Dedifferentiated amniotic fluid mesenchymal stem cell (primary cell): ENCODE data around the gene IKZF2.
A peak's percentile ranks its signal among the peaks of the same experiment; 100 is the strongest.

ENCODE experiments used
- DNase-seq: peaks from one replicate; pipeline ENCODE4 v3.0.0-alpha.2; 2016; ENCODE audit errors: extremely low spot score

IKZF2 gene

DNA sequence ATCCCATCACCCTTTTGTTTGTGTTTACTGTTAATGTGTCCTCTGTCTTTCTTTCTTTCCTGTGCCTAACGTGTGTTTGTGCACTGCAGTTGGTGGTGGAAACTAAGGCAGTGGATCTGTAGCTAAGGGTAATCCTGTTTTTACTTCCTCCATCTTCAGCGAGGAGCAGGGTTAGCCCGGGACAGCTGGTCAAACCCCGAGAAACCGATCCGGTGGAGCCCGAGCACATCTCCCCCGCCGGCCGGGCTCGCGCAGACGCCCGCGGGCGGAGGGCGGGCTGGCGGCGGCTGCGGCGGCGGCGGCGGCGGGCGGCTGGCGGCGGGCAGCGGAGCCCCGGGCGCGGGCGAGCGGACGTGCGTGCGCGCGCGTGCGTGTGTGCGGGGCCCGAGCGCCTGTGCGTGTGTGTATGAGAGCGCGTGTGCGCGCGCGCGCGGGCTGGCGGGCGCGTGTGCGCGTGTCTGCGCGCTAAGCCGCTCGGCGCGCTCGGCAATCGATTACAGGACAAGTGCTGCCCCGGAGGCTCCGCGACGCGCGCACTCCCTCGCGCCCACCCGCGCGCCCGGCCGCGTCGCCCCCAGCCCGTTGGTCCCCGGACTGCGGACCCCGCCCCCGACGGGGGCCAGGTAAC, at the start of gene IKZF2:
IKZF2 (minus strand) TSS at position 176 of the 628 bp plus-strand sequence. CDS start 2,983 bp downstream, outside the sequence.
- DNase-seq = peak; percentile 81

DNA sequence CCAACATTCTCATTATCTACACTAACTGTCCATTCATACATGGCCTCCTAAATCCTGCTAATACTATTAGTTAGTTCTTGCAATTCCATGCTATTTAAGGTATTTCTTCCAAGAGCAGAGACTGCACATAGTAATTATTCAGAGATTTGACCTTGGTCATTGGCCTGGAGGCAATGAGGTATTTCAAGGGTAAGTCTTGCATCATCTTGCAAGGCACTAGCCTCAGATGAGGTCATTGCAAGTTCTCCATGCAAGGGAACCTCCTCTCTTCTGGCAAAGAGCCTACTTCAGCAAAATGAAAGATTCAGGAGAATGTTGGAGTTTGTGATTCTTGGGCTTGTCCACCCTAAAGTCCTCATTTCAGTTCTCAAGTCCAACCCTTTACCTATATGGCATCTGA, 48.5 kb upstream of the IKZF2 start:
- DNase-seq = no peak

DNA sequence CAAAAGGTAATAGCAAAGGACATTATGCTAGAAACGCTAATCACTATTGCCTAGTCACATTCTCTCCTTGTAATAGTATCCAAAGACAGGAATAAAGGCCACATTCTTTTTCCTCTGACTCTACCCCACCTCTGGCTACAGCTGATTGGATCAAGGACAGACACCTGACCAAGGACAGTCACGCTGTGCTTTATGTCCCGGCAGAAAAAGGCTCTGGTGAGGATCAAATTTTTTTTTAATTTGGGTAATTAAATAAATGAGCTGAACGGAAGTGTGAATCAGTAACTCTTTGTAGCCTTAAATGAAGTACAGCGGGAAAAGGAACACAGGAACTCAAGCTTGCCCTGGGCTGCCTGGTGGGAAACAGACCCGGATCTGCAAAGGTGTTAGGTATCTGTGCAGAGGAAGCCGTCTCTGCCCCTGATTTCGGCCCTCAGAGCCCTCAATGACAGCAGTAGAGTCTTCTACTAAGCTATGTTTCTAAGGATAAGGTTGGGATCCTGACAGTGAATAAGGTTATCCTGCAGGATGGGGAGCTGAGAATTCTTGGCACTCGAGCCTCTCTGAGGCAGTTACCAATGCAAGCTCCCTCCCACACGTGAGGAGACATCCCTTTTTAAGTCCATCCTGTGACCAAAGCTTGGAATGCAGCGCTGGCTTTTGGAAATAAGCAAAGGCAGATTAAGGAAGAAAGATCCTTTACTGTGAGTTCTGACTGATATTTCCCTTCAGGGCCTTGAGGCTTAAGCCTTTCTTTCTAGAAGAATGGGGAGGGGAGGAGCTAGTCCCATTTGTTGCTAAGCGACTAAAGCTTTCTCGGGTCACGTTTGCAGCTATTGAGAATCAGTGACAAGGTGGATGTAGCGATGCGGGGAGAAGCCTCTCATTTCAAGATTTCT, 37.8 kb upstream of the IKZF2 start:
- peak; percentile 58 for DNase-seq

DNA sequence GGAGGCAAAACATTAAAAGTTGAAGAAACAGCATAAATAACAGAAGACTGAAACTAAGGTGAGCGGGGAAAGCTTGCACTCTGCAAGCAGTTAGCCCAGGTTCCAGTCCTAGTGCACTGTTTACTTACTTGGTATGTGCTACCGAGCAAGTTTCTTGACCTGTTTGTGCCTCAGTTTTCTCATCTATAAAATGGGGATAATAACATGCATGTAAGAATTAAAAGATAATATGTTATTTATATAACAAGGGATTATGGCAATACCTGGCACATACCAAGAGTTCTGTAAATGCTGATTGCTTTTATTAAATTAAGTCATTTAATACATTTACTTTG, 37.1 kb upstream of the IKZF2 start:
- DNase-seq = no peak

DNA sequence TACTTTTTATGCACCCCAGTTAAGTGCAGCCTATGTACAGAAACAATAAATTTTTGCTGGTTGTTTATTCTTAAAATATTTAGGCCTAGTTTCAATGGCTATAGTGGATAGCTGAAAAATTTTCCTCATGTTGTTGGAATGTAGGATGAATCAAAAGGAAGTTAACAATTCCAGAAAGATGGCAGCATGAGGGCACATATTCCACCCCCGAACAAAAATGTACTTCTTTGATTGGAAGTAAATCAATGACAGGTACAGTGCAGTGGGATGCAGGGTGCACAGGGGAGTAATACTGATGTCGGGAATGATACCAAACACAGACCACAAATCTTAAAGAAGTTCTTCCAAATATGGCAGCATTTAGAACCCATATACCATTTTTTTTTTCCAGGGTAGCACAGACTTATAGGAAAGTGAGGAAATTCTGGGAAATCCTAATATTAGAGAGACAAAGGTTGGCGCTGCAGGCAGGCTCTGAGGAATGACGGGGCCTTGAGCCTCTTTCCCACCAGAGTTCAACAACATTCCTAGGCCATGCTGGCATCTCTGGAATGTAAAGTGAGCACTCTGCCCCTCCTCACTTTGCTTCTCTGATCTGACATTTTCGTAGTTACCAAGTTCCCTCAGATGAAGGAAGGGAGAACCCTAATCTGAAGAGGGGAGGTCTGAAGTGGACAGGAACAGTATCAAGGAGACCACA, 36.6 kb upstream of the IKZF2 start:
- DNase-seq = peak; percentile 62

DNA sequence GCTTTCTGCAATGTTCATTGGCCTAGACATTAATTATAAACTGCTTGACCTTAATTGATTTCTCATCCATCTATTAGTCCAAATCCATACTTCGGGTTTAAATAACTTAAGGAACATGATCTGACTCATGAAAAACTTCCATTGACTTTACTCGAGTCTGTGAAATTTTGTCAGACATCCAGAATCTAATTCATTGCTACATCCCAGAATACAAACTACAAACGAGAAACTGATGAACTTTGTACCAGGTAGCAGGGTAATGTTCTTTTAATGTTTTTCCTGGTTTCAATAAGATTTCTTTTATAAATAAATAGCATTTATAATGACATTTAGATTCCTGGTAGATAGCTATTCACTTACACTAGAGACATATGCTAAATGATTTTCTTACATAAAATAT, 36.0 kb upstream of the IKZF2 start:
- DNase-seq = no peak

DNA sequence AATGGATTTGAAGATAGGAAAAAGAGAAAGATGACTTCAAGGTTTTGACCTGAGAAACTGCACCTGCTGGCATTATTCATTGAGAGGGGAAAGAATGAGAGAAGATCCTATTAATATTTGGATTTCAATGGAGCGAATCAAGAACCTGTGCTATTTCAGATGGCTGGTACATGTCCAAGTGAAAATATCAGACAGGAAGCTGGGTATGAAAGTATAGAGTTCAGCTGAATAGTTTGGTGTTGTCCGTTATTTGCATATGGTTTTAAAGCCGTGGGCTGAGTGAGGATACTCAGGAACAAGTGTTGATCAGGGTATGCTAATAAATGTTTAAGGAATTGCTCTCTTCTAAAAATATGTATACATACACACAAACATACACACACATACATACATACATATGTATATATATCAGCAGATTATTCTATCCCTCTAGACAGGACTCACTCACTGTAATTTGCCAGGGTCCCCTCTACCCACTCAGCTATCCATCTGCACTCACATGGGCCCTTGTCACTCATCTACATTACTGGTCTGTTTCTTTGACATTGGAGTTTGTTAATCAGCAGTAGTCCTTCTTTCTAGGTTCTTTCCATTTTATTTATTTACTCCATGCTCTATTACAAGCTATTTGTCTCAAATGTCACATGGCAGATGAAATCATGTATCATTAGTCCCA, 33.9 kb upstream of the IKZF2 start:
- DNase-seq = no peak

DNA sequence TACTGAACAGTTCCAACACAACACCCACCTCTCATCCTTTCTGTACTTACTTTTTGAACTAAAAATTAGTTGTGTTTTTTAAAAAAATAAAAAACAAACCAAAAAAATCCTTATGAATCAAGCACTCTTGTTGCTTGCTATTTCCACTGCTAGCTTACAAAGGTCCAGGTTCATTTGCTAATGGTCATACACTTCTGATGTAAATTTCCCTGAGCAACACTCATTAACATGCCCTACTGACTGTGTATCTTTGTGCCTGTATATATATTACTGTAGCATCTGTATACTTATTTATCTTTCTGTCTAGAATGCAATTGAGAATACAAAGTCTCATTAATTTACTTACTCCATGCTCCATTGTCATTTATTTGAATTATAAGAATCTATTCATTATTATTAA, 30.3 kb upstream of the IKZF2 start:
- no peak for DNase-seq

DNA sequence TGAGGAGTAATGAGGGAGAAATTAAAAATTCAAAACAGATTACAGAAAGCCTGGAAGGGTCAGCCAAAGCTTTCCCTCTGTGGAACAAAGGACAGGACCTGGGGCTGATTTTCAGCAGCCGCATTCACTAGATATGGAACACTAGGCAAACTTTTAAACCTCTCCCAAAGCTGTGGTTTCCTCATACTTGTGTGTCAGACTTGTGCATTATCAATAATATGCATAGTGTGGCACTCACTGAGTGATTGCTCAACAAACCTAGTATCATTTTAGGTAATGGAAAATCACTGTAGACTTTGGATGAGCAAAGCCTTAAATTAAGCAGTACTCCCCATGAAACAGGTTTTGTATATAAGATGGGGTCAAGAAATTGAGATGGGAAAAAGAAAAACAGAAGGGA, 26.3 kb upstream of the IKZF2 start:
- no peak for DNase-seq

DNA sequence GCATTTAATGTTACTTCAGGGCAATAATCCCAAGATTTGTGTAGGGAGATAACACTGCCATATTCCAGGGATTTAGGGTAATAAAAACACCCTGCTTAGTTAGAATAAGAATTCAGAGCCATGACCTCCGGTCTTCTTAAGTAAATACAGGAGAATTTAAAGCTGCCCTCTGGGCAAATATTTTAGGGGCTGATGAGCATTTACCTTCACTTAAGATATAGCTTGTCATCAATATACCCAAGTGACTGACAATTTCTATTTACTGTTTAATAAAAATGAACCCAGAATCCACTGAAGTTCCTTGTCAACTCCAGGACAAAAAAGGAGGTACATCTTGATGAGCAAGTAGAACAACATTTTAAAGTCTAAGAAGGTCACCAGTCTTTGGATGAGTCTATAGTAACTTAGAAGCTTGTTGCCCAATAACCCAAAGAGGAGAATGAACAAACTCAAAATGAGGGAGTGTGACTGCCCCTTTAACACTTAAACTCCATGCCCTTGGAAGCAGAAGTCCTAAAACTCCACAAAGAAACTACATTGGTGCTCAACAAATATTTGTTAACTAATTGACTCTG, 24.3 kb upstream of the IKZF2 start:
- DNase-seq = no peak

DNA sequence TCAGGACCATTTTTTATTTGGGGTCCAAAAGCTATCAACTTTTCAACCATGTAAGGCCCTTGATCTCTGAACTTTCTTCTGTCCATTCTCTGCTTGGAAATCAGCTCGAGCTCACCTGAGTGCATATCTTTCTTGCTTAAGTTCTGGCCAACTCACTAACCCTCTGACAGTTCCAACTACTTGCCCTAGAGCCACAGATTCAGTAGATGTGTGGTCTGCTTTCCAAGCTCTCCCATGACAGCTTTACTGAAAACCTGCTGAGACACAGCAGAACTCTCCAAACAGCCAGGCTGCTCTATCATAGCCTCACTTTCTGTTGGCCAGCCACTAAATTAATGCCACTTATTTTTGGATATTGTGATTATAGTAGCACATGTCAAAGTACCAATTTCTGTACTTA, 21.2 kb upstream of the IKZF2 start:
- no peak for DNase-seq

DNA sequence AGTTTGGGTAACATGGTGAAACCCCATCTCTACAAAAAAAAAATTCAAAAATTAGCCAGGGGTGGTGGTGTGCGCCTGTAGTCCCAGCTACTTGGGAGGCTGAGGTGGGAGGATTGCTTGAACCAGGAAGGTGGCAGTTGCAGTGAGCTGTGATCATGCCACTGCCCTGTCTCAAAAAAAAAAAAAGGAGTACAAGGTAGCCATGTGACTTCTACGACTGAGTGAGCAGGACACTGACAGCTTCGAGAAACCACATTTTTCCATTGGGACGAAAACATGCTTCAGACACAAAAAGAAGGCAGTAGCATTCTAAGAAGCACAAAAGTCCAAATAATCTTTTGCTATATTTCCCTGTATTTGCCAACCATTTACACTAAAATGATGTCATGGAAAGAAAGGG, 19.7 kb upstream of the IKZF2 start:
- DNase-seq = no peak

DNA sequence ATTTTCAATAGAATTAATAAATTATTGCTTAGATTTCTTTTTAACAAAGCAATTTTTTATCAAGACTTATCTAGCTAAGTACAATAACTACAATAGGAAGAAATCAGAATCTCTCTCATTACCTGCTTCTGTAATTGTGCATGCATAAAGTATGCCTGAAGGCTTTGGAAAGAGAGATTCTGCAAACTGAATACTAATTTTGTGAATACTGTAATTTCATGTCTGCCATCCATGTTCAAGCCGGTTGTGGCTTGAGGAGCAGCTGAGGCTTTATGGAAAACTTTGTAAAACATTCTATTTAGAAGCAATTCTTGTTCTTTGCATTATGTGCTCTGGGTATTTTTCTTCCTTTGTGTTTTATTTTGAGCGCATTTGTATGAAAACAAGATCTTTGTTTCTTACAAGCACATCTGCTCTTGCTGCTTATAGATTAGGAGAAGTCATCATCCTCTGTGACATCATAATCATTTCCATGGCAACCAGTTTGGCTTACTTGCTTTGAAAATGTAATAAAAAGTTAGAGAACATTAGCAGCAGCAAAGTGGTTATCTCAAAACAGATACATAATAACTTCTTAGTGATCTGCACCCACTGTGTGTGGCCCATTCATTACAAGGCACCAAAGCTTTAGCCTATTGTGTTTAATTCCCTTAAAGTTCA, 16.0 kb upstream of the IKZF2 start:
- DNase-seq = no peak

DNA sequence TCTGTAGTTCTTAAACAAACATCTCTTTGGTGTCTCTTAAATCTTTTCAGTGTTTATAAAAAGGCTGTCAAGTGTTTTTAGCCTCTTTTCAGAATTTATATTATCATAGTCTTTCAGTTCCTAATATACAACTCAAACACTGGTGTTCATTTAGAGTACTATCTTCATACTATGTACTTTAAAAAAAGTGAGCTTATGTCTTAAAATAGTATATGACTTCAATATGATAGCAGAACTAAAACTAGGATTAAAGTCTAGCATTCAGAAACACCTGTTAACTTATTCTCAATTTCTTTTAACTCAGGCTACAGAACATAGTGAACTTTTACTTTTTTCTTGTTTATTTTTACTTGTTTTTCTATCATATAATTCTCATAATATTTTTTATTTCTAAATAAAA, 14.7 kb upstream of the IKZF2 start:
- no peak for DNase-seq

DNA sequence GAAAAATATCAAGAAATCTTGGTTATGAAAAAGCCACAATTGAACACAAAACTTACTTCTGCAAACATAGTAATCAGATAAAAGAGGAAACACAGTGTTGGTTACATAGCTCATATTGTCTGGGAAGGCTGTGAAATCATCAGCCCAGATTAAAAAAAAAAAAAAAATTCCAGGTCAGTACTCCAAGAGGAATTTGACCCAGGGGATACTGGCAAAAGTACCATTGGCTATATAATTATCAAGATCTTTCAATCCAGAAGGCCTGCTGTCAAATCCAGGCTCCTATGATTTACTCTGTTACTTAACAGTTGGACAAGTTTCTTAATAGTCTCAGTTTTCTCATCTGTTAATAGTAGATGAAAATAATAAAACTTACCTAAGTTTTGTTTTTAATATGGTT, 12.9 kb upstream of the IKZF2 start:
- no peak for DNase-seq

DNA sequence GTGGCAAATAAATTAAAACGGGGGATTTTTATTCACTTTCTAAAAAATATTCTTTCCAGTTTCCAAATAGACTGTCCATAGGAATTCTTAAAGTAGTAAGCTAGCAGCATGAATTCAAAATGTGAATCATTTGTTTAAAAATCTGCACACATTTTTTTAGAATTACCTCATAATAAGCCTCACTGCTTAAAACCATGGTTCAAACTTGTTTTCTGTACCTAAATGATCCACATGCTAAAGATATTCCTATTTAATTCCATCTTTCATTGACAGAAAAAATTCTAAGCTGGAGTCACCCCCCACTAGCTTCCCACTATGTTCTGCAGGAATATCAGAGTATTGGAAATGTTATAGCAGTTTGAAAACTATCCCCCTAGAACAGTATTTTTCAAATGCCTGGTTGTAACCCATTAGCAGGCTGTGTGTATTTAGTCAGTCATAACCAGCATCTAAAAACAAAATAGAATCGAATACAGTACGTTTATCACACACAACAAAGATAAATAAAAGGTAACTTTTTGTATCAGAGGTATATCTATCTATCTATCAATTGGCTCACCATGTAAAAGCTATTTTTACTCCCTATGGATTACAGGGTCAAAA, 11.2 kb upstream of the IKZF2 start:
- DNase-seq = peak; percentile 59

DNA sequence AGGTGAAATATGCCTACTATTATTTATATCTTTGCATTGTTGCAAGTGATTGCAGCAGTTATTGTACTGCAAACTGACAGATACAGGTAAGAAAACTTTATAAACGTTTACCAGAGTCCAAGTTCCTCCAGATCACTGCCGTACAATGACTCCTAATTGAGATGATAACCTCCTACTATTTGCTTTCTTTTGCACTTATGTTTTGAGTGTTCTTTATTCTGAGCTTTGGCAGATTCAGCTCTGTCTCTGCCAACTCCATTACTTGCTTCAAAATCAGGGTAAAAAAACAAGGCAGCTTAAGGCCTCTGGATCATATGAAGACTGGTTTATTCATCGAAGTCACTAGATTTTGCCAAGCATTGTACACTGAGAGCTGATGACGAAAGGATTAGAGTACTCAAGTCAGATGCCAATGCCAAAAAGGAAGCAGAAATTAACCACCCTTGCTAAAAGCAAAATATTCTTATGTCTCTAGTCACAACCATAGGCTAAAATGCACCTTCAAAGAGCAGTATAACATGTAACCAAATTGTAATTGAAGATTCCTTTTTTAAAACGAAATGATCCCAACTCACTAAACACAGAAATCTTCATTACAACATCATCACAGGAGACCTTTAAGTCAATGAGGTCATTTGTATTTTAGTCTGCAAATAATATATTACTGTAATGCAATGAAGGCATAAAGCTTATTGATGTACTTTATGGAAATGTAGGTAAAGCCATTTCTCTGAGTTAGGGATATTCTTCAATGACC, 10.5 kb upstream of the IKZF2 start:
- DNase-seq = no peak

DNA sequence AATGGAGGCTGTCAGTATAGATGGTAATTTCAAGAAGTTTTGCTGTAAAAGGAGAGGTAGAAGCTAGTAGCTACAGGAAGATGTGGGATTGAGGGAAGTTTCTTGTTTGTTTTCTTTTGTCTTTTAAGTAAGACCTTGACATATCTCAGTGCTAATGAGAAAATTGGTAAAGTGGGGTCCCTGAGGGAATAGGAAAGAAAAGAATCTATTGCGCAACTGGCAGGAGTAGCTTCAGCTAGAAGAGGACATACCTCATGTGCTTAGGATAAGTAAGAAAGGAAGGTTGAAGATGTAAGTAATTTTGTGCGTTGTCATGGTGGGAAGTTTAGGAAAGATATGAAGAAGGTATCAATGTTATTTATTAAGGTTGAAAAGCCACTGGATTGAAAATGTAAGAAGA, 8.4 kb upstream of the IKZF2 start:
- no peak for DNase-seq

DNA sequence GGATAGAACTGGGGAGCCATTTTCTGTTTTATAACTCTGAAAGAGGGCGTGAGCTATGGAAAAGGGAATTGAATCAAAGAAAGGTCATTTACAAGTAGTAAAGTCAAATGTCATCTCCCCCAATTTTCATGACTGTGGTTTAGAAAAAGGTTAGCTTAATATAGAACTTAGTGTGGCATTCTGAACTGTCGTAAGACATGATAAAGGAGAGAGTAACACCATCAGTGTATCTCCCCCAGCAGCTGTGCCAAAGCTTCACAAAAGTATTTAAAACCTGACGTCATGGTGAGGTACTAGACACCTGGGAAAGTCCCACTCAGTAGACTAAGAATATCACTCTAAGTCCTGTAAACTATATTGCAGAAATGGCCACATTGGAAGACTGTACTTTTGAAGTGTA, 5.8 kb upstream of the IKZF2 start:
- no peak for DNase-seq

DNA sequence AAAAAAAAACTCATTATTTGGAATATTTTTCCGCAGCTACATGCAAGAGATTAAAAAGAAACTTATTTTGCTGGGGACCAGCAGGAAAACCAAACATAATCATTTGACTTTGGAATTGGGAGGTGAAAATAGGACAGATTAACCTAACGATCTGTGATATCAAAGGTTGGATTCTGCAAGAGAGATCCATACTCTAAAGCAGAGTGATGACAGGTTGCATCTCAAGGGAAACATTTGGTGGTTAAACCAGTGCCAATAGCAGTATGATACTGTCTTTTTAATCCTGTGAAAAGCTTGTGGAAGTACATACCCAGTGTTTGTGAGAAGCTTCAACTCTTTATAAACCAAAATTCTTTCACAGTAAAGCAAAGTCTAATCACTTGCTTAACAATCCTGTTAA, 5.3 kb upstream of the IKZF2 start:
- no peak for DNase-seq
